HepG2 (cell line): ENCODE measurements around the gene PCP4. TPM values are rescaled to one million over a fixed set of nuclear protein-coding genes. Genes with fewer than 3 reads are reported as not detected.

Experiments used
- ATAC-seq: fragments of 200-7000 bp; cut with Tn5 transposase; 3 replicates; pipeline ENCODE4 v1.9.1; 2020; ENCODE audit warnings: mild to moderate bottlenecking, moderate library complexity
- BruUV-seq: library from RNA; stranded (reverse); fragments of 400-500 nt; replicated peaks from 2 replicates; lab custom pipeline; 2021; lab: Mats Ljungman, UMichigan
- CTCF ChIA-PET: fragments of 300-600 bp; formaldehyde crosslinking; extraction: SDS; loops from one replicate; lab custom pipeline; 2021; ENCODE audit warnings: low total read pairs, inconsistent platforms, low intra/inter-chr PET ratio; lab: Yijun Ruan, JAX
- POLR2A ChIA-PET: fragments of 350-600 bp; sonication (Branson Sonifier 250); formaldehyde crosslinking; loops from one replicate; lab custom pipeline; 2020; ENCODE audit warnings: antibody characterized with exemption, inconsistent platforms; lab: Yijun Ruan, JAX
- DNase-seq: peaks from one replicate; pipeline ENCODE4 v3.0.0-alpha.2; 2015; ENCODE audit warnings: low spot score
- FAIRE-seq: peaks from 3 replicates; lab custom pipeline; 2011; peaks lifted over from hg19 to GRCh38; lab: Jason Lieb, UNC
- H2AFZ ChIP-seq: one replicate; pipeline ENCODE4 v1.6.1; 2011; ENCODE audit warnings: low read length, inconsistent platforms
- H3K27ac ChIP-seq: fragments of 300-600 bp; 3 replicates; pipeline ENCODE4 v1.8.0; 2011; ENCODE audit warnings: mixed run types, mild to moderate bottlenecking, mixed read lengths, low read length, inconsistent platforms; ENCODE audit not compliant: insufficient read depth; ENCODE audit errors: extremely low read length
- H3K27me3 ChIP-seq, 2 experiments: fragments of 200-600 bp in 1 of 2; 2 replicates in 1 of 2; 3 replicates in 1 of 2; pipeline versions ENCODE4 v1.6.0 to v1.8.0; 2011; ENCODE audit warnings: low read length in 2 of 2, mild to moderate bottlenecking in 2 of 2, moderate library complexity in 2 of 2, inconsistent platforms in 1 of 2; ENCODE audit not compliant: insufficient read depth in 2 of 2, control insufficient read depth in 1 of 2
- H3K36me3 ChIP-seq, 2 experiments: fragments of 200-600 bp in 1 of 2; replicated peaks in 1 of 2; 2 replicates in 1 of 2; 3 replicates in 1 of 2; pipeline versions ENCODE4 v1.5.1 to v1.8.0; 2011; ENCODE audit warnings: low read length in 2 of 2, inconsistent platforms in 1 of 2; ENCODE audit not compliant: insufficient read depth in 2 of 2, control insufficient read depth in 1 of 2
- H3K4me1 ChIP-seq: 2 replicates; pipeline ENCODE4 v1.5.1; 2012; ENCODE audit warnings: low read length, inconsistent platforms; ENCODE audit not compliant: insufficient read depth
- H3K4me2 ChIP-seq: 2 replicates; pipeline ENCODE4 v1.6.0; 2011; ENCODE audit warnings: low read depth, low read length, inconsistent platforms
- H3K4me3 ChIP-seq, 3 experiments: fragments of 200-600 bp in 1 of 3; sonication (generic), shearing (Covaris generic) in 1 of 3; replicated peaks in 1 of 3; 2 replicates each; pipeline ENCODE4 v1.5.1; 2011 to 2016; ENCODE audit warnings: low read length in 3 of 3, inconsistent platforms in 2 of 3, low read depth in 2 of 3, mild to moderate bottlenecking in 2 of 3, control low read depth in 1 of 3, mixed read lengths in 1 of 3; ENCODE audit not compliant: insufficient read depth in 1 of 3
- H3K79me2 ChIP-seq: one replicate; pipeline ENCODE4 v1.6.1; 2011; ENCODE audit warnings: low read length, inconsistent platforms; ENCODE audit not compliant: insufficient read depth
- H3K9ac ChIP-seq: 2 replicates; pipeline ENCODE4 v1.6.0; 2011; ENCODE audit warnings: mild to moderate bottlenecking, low read depth, low read length, inconsistent platforms; ENCODE audit not compliant: insufficient read depth
- H3K9me3 ChIP-seq: 2 replicates; pipeline ENCODE4 v1.5.1; 2012; ENCODE audit warnings: mild to moderate bottlenecking, low read length
- H4K20me1 ChIP-seq: 2 replicates; pipeline ENCODE4 v1.6.0; 2011; ENCODE audit warnings: inconsistent platforms, mild to moderate bottlenecking, low read length, moderate library complexity; ENCODE audit not compliant: insufficient read depth
- ATF6 ChIP-seq: sonication (generic); formaldehyde crosslinking; conservative IDR thresholded peaks from 2 replicates; pipeline ENCODE4 v1.4.0; 2020; ENCODE audit warnings: missing genetic modification reagents
- CREM ChIP-seq, 2 experiments: sonication (generic) in 1 of 2; formaldehyde crosslinking in 1 of 2; IDR thresholded peaks; 2 replicates each; pipeline versions ENCODE4 v1.4.0 to v1.6.1; 2016 to 2020; ENCODE audit warnings: antibody characterized with exemption in 1 of 2, mild to moderate bottlenecking in 1 of 2, missing genetic modification reagents in 1 of 2
- GPN1 ChIP-seq: sonication (generic); formaldehyde crosslinking; IDR thresholded peaks from 2 replicates; pipeline ENCODE4 v1.5.1; 2020; ENCODE audit warnings: missing genetic modification reagents, borderline replicate concordance
- KDM5B ChIP-seq: sonication (generic); formaldehyde crosslinking; IDR thresholded peaks from 2 replicates; pipeline ENCODE4 v1.4.0; 2020; ENCODE audit warnings: missing genetic modification reagents, mild to moderate bottlenecking, borderline replicate concordance
- MEIS1 ChIP-seq: sonication (generic); formaldehyde crosslinking; IDR thresholded peaks from 2 replicates; pipeline ENCODE4 v1.9.0; 2021; ENCODE audit warnings: mild to moderate bottlenecking, missing genetic modification reagents, moderate library complexity, borderline replicate concordance
- POGZ ChIP-seq: sonication (generic); formaldehyde crosslinking; IDR thresholded peaks from 2 replicates; pipeline ENCODE4 v1.4.0; 2020; ENCODE audit warnings: mild to moderate bottlenecking, missing genetic modification reagents
- PRMT3 ChIP-seq: sonication (generic); formaldehyde crosslinking; IDR thresholded peaks from 2 replicates; pipeline ENCODE4 v1.8.1; 2022; ENCODE audit warnings: low read depth, mild to moderate bottlenecking, moderate library complexity, missing genetic modification reagents, borderline replicate concordance
- ZBTB7A ChIP-seq: sonication (generic); formaldehyde crosslinking; IDR thresholded peaks from 2 replicates; pipeline ENCODE4 v1.8.0; 2022; ENCODE audit warnings: mild to moderate bottlenecking, missing genetic modification reagents
- ZNF263 ChIP-seq: sonication (generic); formaldehyde crosslinking; IDR thresholded peaks from 2 replicates; pipeline ENCODE4 v1.4.0; 2020; ENCODE audit warnings: missing genetic modification reagents
- ZNF331 ChIP-seq: sonication (generic); formaldehyde crosslinking; IDR thresholded peaks from 2 replicates; pipeline ENCODE4 v1.4.0; 2020; ENCODE audit warnings: missing genetic modification reagents
- ZNF432 ChIP-seq: sonication (generic); formaldehyde crosslinking; IDR thresholded peaks from 2 replicates; pipeline ENCODE4 v1.5.0; 2020; ENCODE audit warnings: missing genetic modification reagents, mild to moderate bottlenecking, borderline replicate concordance
- WGBS: methylation state at CpG from one replicate; pipeline ENCODE4 v1.1.6; 2017; ENCODE audit warnings: low lambda C conversion rate; 5-methylcytosine and 5-hydroxymethylcytosine counted together
- in situ Hi-C: cut with HindIII; loops from 2 replicates; pipeline ENCODE4 v1.10.0; 2017; ENCODE audit warnings: low pct_unique_long_range_greater_than_20kb; ENCODE audit not compliant: extremely low pct_ligation_motif_present
- intact Hi-C: fragments of 100-400 bp; cut with micrococcal nuclease; formaldehyde crosslinking; loops from one replicate; pipeline ENCODE4 v1.10.0; 2022; ENCODE audit not compliant: unreplicated experiment
- polyA plus RNA-seq, 8 experiments: library from polyadenylated mRNA; depleted of rRNA in 3 of 8; stranded (reverse) in 7 of 8; unstranded in 1 of 8; fragments of >200 nt; fragmentation: Illumina TruSeq in 4 of 8; extraction: Trizol in 4 of 8; gene quantifications; 2 replicates each; pipeline versions ENCODE4 v1.2.1 to v1.2.3, GENCODE V29; 2011 to 2016; ENCODE audit warnings: low read depth in 4 of 8, missing spikeins in 1 of 8, mixed read lengths in 1 of 8; ENCODE audit not compliant: insufficient read depth in 1 of 8
- total RNA-seq, 5 experiments: library from RNA; depleted of rRNA; stranded (reverse); fragments of >200 nt; fragmentation: Illumina TruSeq; extraction: Trizol; gene quantifications; 2 replicates each; pipeline ENCODE4 v1.2.3, GENCODE V29; 2016; ENCODE audit warnings: low read depth in 1 of 5

Gene PCP4
- total and polyA plus RNA-seq, 2 of the 13 experiments (the other 11 are each of a cell fraction or from before 2014, with no cell fraction given): not detected

- TF ChIP-seq CREM (IDR thresholded peaks at IDR 0.05) (no peak), CREM (CRISPR knock-in tag; IDR thresholded peaks at IDR 0.05) (no peak), MEIS1 (CRISPR knock-in tag) (no peak), ZNF263 (no peak), ZNF331 (CRISPR knock-in tag) (no peak), GPN1 (CRISPR knock-in tag) (no peak)
Observed at GRCh38 chr21:39961251-39961650, 94.0 kb downstream of the PCP4 start (continued).

- TF ChIP-seq ZNF432 (CRISPR knock-in tag) (no peak), ZBTB7A (CRISPR knock-in tag) (no peak)
- Histone ChIP-seq H3K27ac (no peak overlapping the region), H3K9ac (no peak overlapping the region), H2AFZ (no peak overlapping the region), H4K20me1 (no peaks in the 10 kb centered on the region), H3K79me2 (no peaks in the 10 kb centered on the region), H3K4me2 (no peak overlapping the region), H3K4me1 (no peaks in the 10 kb centered on the region), H3K27me3 (no peaks in the 10 kb centered on the region), H3K9me3 (peaks cover 97% of the 10 kb centered on the region), H3K4me3 (no peak overlapping the region), H3K36me3 (no peaks in the 10 kb centered on the region)
- in situ Hi-C loops: no loop called here
- no TSS peak for BruUV-seq
- DNase-seq: no peak
- 43% methylated on average over 1 of the region's 1 CpG for WGBS
- intact Hi-C loops: no loop called here
- no peak for ATAC-seq
- CTCF ChIA-PET: no interaction called here
- POLR2A ChIA-PET: no interaction called here
- FAIRE-seq: no peak
Observed at GRCh38 chr21:39965026-39965425, 97.8 kb downstream of the PCP4 start.

GRCh38 chr21:39966786-39967185, 99.5 kb downstream of the PCP4 start:
- Histone ChIP-seq H3K4me2 (no peak overlapping the region), H3K4me1 (no peaks in the 10 kb centered on the region), H3K9me3 (peaks cover 95% of the 10 kb centered on the region), H4K20me1 (no peaks in the 10 kb centered on the region)
- CTCF ChIA-PET: no interaction called here
- POLR2A ChIA-PET: no interaction called here
- TF ChIP-seq KDM5B (no peak), PRMT3 (CRISPR knock-in tag) (no peak), ATF6 (CRISPR knock-in tag) (no peak), POGZ (CRISPR knock-in tag) (no peak)
- TF ChIP-seq, all 625 proteins: peak for 0
- Histone ChIP-seq H3K36me3 (no peaks in the 10 kb centered on the region), H3K27me3 (no peaks in the 10 kb centered on the region), H3K27ac (no peak overlapping the region), H3K79me2 (no peaks in the 10 kb centered on the region), H3K4me3 (no peak overlapping the region), H2AFZ (no peak overlapping the region), H3K9ac (no peak overlapping the region)
- ATAC-seq: no peak
- DNase-seq: no peak
- intact Hi-C loops: no loop called here
- in situ Hi-C loops: no loop called here
- BruUV-seq: no TSS peak
- no peak for FAIRE-seq
- WGBS: 6% methylated on average over 3 of the region's 3 CpGs
